ENCODE measurements around the gene RGMA.
A peak's percentile ranks its signal among the peaks of the same experiment; 100 is the strongest.
"Not testable (repeated sequence)": the region's sequence is repeated elsewhere in the genome, so short reads cannot be mapped to it uniquely, and the experiment has no call there.

Gene RGMA

GRCh38 chr15:93031557-93032384 is 57.2 kb downstream of the RGMA start:
- not testable (repeated sequence) for DNase-seq

GRCh38 chr15:93031103-93031464 is 57.9 kb downstream of the RGMA start:
- DNase-seq: no peak

GRCh38 chr15:93030430-93031102 is 58.4 kb downstream of the RGMA start:
- DNase-seq: peak; percentile 63

DNA sequence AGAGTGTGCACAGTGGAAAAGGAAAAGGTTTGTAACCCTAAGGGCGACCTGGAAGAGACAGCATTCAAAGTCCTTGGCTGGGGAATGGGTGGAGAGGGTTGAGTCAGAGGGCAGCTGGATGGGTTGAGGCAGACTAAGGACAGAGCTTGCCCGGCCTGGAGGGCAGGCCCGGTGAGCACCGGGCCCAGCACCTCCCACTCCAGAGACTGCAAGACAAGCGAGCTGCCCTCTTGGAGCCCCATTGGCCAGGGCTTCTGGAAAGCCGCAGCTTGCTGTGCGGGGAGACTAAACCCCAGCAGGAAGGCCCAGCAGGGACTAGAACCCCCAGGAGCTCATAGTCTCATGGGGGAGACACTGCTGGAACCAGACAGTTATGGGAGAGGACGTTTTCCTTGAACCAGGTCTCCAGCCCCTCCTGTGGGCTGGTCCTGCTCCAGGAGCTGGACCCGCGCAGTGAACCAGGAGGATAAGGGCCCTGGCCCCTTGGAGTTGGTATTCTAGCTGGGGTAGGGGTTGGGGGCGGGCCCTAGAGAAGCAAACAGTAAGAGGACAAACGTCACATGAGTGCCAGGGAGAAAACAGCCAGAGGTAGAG is 59.1 kb downstream of the RGMA start:
- no peak for DNase-seq

DNA sequence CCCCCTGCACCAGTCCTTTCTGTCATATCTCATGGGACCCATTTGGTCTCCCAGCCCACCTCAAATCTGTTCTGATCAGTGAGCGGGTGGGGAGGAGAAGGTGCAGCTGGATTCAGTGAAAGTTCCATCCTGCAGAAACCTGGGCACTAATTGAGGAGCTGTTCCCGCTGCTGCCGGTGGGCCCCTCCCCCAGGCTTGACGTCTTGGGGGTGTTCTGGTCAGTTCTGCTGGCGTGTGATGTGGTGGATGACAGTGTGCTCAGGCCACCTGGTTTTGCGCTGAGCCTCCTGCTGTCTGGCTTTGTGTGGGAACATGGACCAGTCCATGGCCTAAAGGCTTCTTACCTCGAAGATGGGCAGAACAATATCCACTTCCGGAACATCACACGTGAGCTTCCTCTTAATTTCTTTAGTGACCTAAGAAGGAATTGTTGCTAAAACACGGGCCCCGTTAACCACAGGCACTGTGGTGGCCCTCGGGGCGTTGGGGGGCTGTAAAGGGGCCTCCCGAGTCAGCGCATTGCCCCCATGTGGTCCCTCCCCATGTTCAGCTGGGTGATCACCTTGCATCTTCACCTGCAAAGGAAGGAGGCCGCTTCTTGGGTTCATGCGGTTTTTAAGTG is 59.7 kb downstream of the RGMA start:
- DNase-seq: no peak

- DNase-seq: no peak
These were observed 60.3 kb downstream of the RGMA start for GRCh38 chr15:93028632-93029213.

DNA sequence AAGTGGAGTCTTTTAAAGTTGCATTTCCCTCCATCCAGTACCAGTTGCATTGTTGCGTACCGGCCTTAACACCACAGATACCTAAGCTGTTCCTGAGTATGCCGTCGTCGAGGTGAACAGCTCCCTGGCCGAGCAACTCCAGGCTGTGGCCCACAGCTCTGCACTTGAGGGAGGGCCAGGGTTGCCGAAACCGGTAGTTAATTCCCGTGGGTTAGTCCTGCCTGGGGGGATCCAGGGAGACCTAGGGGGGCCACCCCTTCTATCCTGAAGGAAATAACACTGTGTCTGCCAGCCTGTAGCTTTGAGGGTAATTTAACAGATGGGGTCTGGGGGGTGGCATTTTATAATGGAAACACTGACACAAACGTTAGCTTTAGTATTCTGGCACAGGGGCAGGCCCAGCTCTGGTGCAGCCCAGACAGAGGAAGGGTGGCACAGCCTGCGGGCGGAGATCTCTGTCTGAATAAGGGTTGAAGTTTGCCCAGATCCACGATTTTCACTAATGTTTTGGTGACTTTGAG is 60.8 kb downstream of the RGMA start:
- no peak for DNase-seq

GRCh38 chr15:93027413-93027812 is 61.6 kb downstream of the RGMA start:
- DNase-seq: no peak

GRCh38 chr15:93026380-93026817 is 62.6 kb downstream of the RGMA start:
- DNase-seq: no peak

GRCh38 chr15:93025625-93025982 is 63.4 kb downstream of the RGMA start:
- DNase-seq: no peak

DNA sequence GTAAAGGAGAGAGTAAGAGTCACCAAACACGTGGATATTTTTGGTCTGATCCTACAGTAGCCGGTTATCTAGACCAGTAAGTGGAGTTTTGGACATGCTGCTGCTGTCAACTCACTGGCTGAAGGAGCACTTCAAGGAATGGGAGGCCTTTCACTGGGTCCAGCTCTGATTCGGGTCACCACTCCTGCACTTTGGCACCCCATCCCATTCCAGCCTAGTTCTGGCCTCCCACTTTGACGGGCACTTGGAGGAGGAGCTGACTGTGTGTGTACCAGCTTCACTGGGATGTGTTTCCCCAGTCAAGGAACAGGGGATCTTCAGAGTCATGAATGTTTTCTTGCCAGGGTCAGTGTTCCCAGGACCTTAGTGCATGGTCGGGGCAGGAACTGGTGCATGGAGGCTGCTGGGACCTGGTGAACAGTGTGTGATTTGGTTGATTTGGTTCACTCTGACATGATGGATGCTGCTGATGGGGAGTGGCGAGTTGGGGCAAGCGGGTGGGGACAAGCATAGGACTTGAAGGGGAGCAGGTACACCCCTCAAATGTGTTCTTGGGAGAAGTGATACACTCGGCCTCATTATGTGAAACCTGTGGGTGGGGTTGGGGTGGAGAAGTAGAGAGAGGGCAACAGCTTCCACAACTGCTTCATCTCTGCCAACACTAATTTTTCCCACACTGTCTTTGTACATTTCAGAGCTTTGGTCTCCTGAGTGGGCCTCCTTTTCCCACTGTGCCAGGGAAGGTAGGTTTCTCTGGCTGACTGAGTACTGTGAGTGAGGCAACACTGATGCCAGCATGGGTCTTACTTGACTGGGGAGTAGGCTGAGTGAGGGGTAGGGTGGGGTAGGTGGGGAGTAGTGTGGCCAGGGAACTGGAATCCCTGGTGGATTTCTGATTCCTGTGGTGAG is 64.0 kb downstream of the RGMA start:
- DNase-seq: no peak

DNA sequence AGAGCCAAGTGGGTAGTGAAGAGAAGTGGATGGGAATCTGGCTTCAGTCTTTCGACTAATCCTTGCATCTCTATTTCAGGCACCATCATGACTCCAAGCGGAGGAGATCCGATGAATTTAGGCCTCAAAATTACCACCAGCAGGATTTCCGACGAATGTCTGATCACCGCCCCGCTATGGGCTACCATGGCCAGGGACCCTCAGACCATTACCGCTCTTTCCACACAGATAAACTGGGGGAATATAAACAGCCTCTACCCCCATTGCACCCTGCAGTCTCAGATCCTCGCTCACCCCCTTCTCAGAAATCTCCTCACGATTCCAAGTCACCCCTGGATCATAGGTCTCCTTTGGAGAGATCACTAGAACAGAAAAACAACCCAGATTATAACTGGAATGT is 64.7 kb downstream of the RGMA start:
- DNase-seq: no peak

DNA sequence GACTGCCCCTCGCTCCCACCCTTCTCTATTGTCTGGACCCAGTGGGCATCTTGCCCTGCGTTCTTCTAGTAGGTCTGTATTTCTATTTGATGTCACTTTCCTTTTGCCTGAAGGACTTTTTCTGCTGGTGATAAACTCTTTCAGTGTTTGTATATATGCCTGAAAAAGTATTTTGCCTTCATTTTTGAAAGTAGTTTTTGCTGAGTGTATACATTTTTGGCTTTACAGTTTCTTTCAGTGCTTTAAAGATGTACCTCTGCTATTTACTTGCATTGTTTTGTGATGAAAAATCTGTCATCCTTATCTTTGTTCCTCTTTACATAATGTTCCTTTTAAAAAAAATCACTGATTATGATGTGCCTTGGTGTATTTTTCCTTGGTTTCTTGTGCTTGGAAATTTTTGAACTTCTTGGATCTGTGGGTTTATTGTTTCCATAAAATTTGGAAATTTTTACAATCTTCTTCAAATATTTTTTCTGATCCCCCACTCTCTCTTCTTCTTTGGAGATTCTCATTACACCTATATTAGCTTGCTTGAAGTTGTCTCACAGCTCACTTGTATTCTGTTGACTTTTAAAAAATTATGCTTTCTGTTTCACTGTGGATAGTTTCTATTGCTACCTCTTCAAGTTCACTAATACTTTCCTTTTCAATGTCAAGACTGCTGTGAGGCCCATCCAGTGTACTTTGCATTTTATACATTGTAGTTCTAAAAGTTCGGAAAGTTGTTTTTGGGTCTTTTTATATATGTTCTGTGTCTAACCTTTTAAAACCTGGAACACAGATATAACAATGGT is 67.8 kb downstream of the RGMA start:
- no peak for DNase-seq

DNA sequence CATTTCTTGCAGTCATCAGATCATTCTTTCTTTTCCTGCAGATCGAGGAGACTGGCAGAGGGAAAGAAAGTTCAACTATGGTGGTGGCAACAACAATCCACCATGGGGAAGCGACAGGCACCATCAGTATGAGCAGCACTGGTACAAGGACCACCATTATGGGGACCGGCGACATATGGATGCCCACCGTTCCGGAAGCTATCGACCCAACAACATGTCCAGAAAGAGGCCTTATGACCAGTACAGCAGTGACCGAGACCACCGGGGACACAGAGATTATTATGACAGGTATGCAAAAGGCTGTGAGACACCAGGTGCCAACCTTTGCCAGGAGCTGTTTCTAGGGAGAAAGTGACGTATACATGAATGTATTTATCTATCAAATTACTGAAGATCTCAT is 69.0 kb downstream of the RGMA start:
- no peak for DNase-seq

GRCh38 chr15:93019090-93019489 is 69.9 kb downstream of the RGMA start:
- no peak for DNase-seq

DNA sequence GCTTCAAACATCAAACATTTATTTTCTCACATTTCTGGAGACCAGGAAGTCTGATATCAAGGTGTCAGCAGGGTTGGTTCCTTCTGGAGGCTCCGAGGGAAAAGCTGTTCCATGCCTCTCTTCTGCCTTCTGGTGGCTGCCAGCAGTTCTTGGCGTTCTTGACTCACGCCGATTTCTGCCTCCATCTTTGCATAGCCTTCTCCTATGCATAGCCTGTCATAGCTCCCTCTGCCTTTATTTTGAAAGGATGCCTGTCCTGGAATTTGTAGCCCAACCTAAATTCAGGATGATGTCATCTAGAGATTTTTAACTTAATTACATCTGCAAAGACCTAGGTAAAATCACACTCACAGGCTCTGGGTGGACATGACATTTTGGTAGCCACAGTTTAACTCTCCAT is 70.4 kb downstream of the RGMA start:
- DNase-seq: no peak

DNA sequence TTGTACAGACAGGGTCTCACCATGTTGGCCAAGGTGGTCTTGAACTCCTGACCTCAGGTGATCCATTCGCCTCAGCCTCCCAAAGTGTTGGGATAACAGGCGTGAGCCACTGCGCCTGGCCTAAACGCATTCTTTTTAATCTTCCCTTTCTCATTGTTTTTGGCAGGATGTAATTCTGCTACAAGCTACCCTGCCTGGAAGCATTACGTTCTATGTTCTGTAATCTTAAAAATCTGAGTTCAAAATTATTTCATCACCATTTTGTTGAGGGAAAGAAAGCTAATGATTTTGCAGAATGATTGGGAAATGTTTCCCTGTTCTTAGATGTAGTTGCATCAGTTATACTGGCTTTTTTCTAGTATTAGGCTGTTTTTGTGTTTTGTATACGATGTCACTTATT is 71.5 kb downstream of the RGMA start:
- DNase-seq: no peak

- no peak for DNase-seq
These were observed 76.2 kb downstream of the RGMA start for GRCh38 chr15:93012786-93013185.

- DNase-seq: no peak
These were observed 81.0 kb downstream of the RGMA start for GRCh38 chr15:93007994-93008393.

DNA sequence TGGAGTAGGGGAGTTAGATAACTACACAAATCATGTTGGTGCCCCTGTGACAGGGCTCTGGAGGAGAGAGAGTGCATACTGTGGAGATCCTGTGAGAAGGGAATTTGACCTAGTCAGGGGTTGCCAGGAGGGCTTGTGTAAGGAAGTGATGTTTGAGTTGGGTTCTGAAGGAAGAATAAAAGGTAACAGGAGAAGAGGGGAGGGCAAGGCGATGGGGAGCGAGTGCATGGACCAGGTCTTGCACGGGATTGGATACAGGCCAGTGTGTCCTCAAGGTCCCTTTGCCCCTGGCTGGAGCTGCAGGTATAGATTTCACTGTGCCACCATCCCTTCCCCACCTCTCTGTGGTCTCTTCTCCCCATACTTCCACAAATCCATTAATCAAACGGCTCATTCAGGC is 83.9 kb downstream of the RGMA start:
- no peak for DNase-seq

DNA sequence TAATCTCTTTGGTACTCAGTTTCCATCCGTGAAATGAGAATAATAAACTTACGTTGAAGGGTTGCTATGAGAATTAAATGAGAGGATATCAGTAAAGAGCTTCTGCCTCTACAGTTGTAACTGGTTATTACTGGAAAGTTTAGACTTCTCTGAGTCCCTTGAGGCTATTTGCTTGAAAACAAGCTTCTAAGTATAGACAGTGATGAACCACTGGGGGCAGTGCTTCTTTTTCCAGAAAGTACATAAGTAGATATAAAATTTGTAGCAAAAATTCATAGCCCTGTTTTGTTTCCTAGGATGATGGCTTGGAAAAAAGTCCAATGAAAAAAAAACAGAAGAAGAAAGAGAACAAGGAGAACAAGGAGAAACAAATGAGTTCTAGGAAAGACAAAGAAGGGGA is 87.1 kb downstream of the RGMA start:
- DNase-seq: no peak
